NCI-H1417 (cell line): ENCODE measurements around the gene SPATA31E1.
"Not testable (repeated sequence)": the region's sequence is repeated elsewhere in the genome, so short reads cannot be mapped to it uniquely, and the experiment has no call there.

ENCODE experiments used
- DNase-seq, 3 experiments: peaks; one replicate each; lab custom pipeline; 2025; lab: John Stamatoyannopoulos, UW

SPATA31E1 gene

DNA sequence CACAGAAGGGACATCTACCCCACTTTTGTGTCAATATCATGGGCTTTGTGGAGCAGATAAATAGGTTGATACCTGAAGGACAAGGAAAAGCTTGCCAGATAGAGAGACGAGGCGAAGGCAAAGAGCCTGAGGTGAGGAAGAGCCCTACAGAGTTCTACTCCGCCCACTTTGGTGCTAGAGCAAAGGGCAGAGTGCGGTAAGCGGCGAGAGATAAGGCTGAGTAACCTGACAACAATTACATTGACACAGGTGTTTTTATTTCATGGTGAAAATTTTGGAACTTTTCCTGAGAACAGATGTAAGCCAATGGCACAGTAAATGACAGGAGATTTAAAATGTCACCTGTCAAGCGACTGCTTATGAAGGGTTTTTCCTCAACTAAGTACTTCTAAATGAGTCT lies 51.8 kb downstream of the SPATA31E1 start:
- not testable (repeated sequence) for DNase-seq

DNA sequence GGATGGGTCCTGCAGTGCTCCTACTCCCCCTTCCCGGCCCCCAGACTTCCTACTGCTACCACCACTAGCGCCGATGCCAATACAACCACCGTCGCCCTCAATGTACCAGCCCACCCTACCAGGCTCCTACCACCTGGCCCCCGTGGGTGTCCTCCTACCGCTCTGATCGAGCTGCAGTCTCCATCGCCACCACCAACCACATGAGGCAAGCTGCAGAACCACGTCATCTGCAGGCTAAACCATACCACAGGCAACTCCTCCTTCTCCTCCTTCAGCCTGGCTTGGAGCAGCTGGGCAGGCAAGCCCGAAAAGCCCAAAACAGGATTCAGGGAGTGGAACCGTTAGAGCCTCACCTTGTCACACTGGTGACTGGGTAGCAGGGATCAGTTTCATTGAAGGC lies 54.7 kb downstream of the SPATA31E1 start:
- not testable (repeated sequence) for DNase-seq

DNA sequence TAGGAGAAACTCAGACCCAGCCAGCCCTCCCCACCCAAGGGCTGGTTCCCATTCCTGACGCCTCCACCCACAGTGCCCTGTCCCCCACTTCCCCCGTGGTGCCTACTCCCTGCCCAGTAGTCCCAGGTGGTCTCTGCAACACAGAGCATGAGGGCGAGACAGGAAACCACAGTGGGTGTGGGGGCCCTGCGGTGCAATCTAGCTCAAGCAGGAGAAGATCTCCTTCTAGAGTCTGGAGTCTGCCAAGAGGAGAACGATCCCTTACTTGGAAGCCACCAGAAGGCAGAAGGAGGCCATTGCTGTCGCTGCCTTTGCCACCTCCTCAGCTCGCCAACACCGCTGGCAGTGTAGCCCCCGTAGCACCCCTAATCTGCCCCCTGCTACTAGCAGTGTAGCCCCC lies 55.2 kb downstream of the SPATA31E1 start:
- not testable (repeated sequence) for DNase-seq

DNA sequence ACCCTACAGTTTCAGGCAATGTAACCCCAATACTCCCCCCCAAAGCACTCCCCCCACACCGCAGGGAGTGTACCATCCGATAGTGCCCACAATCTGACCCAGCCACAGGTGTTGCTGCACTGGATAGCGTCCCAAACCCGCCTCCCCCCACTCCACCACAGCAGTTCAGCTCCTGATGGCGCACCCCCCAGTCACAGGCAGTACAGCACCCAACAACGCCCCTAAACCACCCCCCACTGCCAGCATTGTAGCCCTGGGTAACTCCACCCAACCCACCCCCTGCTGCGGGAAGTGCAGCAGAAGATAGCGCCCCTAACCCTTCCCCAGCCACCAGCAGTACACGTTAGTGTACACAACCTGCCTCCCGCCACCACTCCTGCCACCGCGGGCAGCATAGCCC lies 55.7 kb downstream of the SPATA31E1 start:
- DNase-seq, result not testable (repeated sequence)
